HepG2 (cell line): ENCODE data around the gene SNAP29. TPM values are rescaled to one million over a fixed set of nuclear protein-coding genes. Genes with fewer than 3 reads are reported as not detected.

Experiments
- ATF1 ChIP-seq: IDR thresholded peaks from 2 replicates; pipeline ENCODE4 v1.6.1; 2016; ENCODE audit warnings: mild to moderate bottlenecking, control low read depth
- FOXA3 ChIP-seq: IDR thresholded peaks from 2 replicates; pipeline ENCODE4 v1.6.1; 2016; ENCODE audit warnings: missing genetic modification reagents, missing compliant biosample characterization
- GTF2F1 ChIP-seq: fragments of 150-350 bp; IDR thresholded peaks from 2 replicates; pipeline ENCODE4 v1.6.1; 2014; ENCODE audit warnings: low read length
- GZF1 ChIP-seq: sonication (generic); formaldehyde crosslinking; IDR thresholded peaks from 2 replicates; pipeline ENCODE4 v1.5.1; 2020; ENCODE audit warnings: mild to moderate bottlenecking, missing genetic modification reagents
- HOXA7 ChIP-seq: sonication (generic); formaldehyde crosslinking; IDR thresholded peaks from 2 replicates; pipeline ENCODE4 v1.8.1; 2022; ENCODE audit warnings: mild to moderate bottlenecking, missing genetic modification reagents, moderate library complexity
- MED1 ChIP-seq: sonication (generic); formaldehyde crosslinking; IDR thresholded peaks from 2 replicates; pipeline ENCODE4 v1.4.0; 2020; ENCODE audit warnings: missing genetic modification reagents
- MYC ChIP-seq: sonication (generic); formaldehyde crosslinking; IDR thresholded peaks from 2 replicates; pipeline ENCODE4 v1.9.0; 2021; ENCODE audit warnings: missing genetic modification reagents, borderline replicate concordance
- PHF20 ChIP-seq: sonication (generic); formaldehyde crosslinking; IDR thresholded peaks from 2 replicates; pipeline ENCODE4 v1.5.0; 2020; ENCODE audit warnings: mild to moderate bottlenecking, missing genetic modification reagents
- PHF21A ChIP-seq: sonication (generic); formaldehyde crosslinking; IDR thresholded peaks from 2 replicates; pipeline ENCODE4 v1.5.0; 2020; ENCODE audit warnings: mild to moderate bottlenecking, missing genetic modification reagents
- RFX1 ChIP-seq: fragments of 450-650 bp; IDR thresholded peaks from 2 replicates; pipeline ENCODE4 v1.6.1; 2017
- RNF2 ChIP-seq: fragments of 450-650 bp; conservative IDR thresholded peaks from 2 replicates; pipeline ENCODE4 v1.6.1; 2016; ENCODE audit warnings: low read depth
- SNAPC2 ChIP-seq: sonication (generic); formaldehyde crosslinking; IDR thresholded peaks from 2 replicates; pipeline ENCODE4 v1.8.1; 2022; ENCODE audit warnings: mild to moderate bottlenecking, missing genetic modification reagents
- TP53 ChIP-seq: sonication (generic); formaldehyde crosslinking; conservative IDR thresholded peaks from 2 replicates; pipeline ENCODE4 v1.4.0; 2020; ENCODE audit warnings: missing genetic modification reagents
- ZKSCAN5 ChIP-seq: sonication (generic); formaldehyde crosslinking; IDR thresholded peaks from 2 replicates; pipeline ENCODE4 v1.5.1; 2020; ENCODE audit warnings: mild to moderate bottlenecking, missing genetic modification reagents
- ZNF546 ChIP-seq: sonication (generic); formaldehyde crosslinking; conservative IDR thresholded peaks from 2 replicates; pipeline ENCODE4 v1.8.1; 2023; ENCODE audit warnings: mild to moderate bottlenecking, missing genetic modification reagents
- polyA plus RNA-seq, 8 experiments: library from polyadenylated mRNA; depleted of rRNA in 3 of 8; stranded (reverse) in 7 of 8; unstranded in 1 of 8; fragments of >200 nt; fragmentation: Illumina TruSeq in 4 of 8; extraction: Trizol in 4 of 8; gene quantifications; 2 replicates each; pipeline versions ENCODE4 v1.2.1 to v1.2.3, GENCODE V29; 2011 to 2016; ENCODE audit warnings: low read depth in 4 of 8, missing spikeins in 1 of 8, mixed read lengths in 1 of 8; ENCODE audit not compliant: insufficient read depth in 1 of 8
- total RNA-seq, 5 experiments: library from RNA; depleted of rRNA; stranded (reverse); fragments of >200 nt; fragmentation: Illumina TruSeq; extraction: Trizol; gene quantifications; 2 replicates each; pipeline ENCODE4 v1.2.3, GENCODE V29; 2016; ENCODE audit warnings: low read depth in 1 of 5
- TF ChIP-seq, protein P1 (sequence below): sonication (generic); formaldehyde crosslinking; IDR thresholded peaks from 2 replicates; pipeline ENCODE4 v1.4.0; 2020; ENCODE audit warnings: mild to moderate bottlenecking, missing genetic modification reagents
- TF ChIP-seq, protein P2 (sequence below): sonication (generic); formaldehyde crosslinking; IDR thresholded peaks from 2 replicates; pipeline ENCODE4 v1.5.1; 2020; ENCODE audit warnings: mild to moderate bottlenecking, missing genetic modification reagents, moderate library complexity
- TF ChIP-seq, protein P3 (sequence below): sonication (generic); formaldehyde crosslinking; IDR thresholded peaks from 2 replicates; pipeline ENCODE4 v1.4.0; 2020; ENCODE audit warnings: missing genetic modification reagents

The SNAP29 gene
- total and polyA plus RNA-seq, 2 of the 13 experiments (the other 11 are each of a cell fraction or from before 2014, with no cell fraction given): 12.3 to 30.7 TPM

DNA sequence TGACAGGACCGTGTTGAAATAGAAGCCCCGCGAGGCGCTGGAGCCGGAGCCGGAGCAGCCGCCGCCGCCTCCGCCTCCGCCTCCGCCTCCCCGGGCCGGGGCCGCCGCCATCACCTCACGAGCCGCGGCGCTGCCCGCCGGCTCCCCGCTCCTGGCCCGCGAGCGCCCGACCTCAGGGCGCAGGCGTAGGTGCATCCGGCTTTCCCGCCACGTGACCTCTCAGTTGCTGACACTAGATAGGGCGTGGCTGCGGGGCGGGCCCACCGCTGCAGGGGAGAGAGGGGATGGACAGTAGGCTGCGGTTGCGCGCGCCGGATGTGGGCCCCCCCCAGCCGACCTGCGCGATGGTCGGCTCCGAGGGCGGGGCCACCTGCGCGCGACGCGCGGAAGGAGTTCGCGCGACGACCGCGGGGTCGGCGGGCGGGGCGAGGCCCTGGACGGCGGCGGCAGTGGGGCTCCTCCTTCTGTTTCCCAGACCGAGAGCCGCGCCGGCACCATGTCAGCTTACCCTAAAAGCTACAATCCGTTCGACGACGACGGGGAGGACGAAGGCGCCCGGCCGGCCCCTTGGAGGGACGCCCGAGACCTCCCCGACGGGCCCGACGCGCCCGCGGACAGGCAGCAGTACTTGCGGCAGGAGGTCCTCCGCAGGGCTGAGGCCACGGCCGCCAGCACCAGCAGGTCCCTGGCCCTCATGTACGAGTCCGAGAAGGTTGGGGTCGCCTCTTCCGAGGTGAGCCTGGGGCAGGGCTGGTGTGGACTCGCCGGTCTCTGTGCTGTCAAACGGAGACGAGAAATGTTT is at the start of gene SNAP29, which contains the start of gene PI4KA (continued):
- TF ChIP-seq, protein P1, sequence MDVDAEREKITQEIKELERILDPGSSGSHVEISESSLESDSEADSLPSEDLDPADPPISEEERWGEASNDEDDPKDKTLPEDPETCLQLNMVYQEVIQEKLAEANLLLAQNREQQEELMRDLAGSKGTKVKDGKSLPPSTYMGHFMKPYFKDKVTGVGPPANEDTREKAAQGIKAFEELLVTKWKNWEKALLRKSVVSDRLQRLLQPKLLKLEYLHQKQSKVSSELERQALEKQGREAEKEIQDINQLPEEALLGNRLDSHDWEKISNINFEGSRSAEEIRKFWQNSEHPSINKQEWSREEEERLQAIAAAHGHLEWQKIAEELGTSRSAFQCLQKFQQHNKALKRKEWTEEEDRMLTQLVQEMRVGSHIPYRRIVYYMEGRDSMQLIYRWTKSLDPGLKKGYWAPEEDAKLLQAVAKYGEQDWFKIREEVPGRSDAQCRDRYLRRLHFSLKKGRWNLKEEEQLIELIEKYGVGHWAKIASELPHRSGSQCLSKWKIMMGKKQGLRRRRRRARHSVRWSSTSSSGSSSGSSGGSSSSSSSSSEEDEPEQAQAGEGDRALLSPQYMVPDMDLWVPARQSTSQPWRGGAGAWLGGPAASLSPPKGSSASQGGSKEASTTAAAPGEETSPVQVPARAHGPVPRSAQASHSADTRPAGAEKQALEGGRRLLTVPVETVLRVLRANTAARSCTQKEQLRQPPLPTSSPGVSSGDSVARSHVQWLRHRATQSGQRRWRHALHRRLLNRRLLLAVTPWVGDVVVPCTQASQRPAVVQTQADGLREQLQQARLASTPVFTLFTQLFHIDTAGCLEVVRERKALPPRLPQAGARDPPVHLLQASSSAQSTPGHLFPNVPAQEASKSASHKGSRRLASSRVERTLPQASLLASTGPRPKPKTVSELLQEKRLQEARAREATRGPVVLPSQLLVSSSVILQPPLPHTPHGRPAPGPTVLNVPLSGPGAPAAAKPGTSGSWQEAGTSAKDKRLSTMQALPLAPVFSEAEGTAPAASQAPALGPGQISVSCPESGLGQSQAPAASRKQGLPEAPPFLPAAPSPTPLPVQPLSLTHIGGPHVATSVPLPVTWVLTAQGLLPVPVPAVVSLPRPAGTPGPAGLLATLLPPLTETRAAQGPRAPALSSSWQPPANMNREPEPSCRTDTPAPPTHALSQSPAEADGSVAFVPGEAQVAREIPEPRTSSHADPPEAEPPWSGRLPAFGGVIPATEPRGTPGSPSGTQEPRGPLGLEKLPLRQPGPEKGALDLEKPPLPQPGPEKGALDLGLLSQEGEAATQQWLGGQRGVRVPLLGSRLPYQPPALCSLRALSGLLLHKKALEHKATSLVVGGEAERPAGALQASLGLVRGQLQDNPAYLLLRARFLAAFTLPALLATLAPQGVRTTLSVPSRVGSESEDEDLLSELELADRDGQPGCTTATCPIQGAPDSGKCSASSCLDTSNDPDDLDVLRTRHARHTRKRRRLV: no peak
- no peak for TF ChIP-seq RFX1
- no peak for TF ChIP-seq HOXA7 (CRISPR knock-in tag)
- TF ChIP-seq MYC (CRISPR knock-in tag): peak; percentile 81; the same call in 1 of the 2 replicates
- no peak for TF ChIP-seq GZF1
- no peak for TF ChIP-seq TP53
- TF ChIP-seq RNF2: peak; percentile 39; the same call in 1 of the 2 replicates
- TF ChIP-seq FOXA3 (CRISPR knock-in tag): no peak; the same call in 1 of the 2 replicates
- no peak for TF ChIP-seq GTF2F1
- no peak for TF ChIP-seq SNAPC2
- TF ChIP-seq ATF1: no peak
- TF ChIP-seq, protein P2, sequence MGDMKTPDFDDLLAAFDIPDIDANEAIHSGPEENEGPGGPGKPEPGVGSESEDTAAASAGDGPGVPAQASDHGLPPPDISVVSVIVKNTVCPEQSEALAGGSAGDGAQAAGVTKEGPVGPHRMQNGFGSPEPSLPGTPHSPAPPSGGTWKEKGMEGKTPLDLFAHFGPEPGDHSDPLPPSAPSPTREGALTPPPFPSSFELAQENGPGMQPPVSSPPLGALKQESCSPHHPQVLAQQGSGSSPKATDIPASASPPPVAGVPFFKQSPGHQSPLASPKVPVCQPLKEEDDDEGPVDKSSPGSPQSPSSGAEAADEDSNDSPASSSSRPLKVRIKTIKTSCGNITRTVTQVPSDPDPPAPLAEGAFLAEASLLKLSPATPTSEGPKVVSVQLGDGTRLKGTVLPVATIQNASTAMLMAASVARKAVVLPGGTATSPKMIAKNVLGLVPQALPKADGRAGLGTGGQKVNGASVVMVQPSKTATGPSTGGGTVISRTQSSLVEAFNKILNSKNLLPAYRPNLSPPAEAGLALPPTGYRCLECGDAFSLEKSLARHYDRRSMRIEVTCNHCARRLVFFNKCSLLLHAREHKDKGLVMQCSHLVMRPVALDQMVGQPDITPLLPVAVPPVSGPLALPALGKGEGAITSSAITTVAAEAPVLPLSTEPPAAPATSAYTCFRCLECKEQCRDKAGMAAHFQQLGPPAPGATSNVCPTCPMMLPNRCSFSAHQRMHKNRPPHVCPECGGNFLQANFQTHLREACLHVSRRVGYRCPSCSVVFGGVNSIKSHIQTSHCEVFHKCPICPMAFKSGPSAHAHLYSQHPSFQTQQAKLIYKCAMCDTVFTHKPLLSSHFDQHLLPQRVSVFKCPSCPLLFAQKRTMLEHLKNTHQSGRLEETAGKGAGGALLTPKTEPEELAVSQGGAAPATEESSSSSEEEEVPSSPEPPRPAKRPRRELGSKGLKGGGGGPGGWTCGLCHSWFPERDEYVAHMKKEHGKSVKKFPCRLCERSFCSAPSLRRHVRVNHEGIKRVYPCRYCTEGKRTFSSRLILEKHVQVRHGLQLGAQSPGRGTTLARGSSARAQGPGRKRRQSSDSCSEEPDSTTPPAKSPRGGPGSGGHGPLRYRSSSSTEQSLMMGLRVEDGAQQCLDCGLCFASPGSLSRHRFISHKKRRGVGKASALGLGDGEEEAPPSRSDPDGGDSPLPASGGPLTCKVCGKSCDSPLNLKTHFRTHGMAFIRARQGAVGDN (CRISPR knock-in tag): peak; percentile 89
- TF ChIP-seq, protein P3, sequence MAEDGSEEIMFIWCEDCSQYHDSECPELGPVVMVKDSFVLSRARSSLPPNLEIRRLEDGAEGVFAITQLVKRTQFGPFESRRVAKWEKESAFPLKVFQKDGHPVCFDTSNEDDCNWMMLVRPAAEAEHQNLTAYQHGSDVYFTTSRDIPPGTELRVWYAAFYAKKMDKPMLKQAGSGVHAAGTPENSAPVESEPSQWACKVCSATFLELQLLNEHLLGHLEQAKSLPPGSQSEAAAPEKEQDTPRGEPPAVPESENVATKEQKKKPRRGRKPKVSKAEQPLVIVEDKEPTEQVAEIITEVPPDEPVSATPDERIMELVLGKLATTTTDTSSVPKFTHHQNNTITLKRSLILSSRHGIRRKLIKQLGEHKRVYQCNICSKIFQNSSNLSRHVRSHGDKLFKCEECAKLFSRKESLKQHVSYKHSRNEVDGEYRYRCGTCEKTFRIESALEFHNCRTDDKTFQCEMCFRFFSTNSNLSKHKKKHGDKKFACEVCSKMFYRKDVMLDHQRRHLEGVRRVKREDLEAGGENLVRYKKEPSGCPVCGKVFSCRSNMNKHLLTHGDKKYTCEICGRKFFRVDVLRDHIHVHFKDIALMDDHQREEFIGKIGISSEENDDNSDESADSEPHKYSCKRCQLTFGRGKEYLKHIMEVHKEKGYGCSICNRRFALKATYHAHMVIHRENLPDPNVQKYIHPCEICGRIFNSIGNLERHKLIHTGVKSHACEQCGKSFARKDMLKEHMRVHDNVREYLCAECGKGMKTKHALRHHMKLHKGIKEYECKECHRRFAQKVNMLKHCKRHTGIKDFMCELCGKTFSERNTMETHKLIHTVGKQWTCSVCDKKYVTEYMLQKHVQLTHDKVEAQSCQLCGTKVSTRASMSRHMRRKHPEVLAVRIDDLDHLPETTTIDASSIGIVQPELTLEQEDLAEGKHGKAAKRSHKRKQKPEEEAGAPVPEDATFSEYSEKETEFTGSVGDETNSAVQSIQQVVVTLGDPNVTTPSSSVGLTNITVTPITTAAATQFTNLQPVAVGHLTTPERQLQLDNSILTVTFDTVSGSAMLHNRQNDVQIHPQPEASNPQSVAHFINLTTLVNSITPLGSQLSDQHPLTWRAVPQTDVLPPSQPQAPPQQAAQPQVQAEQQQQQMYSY: no peak
- no peak; the same call in 1 of the 2 replicates for TF ChIP-seq PHF21A
- peak; percentile 61 for TF ChIP-seq ZNF546
- TF ChIP-seq ZKSCAN5 (CRISPR knock-in tag): no peak
- peak; percentile 62 for TF ChIP-seq PHF20
- TF ChIP-seq MED1: peak; percentile 64; the same call in 1 of the 2 replicates
